ENCODE data around the gene ICAM3.
"Not testable (repeated sequence)": the region's sequence is repeated elsewhere in the genome, so short reads cannot be mapped to it uniquely, and the experiment has no call there.

The ICAM3 gene

GRCh38 chr19:10352764-10353671, 13.6 kb upstream of the ICAM3 start:
- H3K4me3 ChIP-seq = no peak overlapping the region

GRCh38 chr19:10346509-10346908, 7.1 kb upstream of the ICAM3 start:
- H3K27ac ChIP-seq = peak overlapping the region in 6 of 21 experiments; percentile 2 to 40 (median 22)
- H3K4me3 ChIP-seq = no peak overlapping the region

More at GRCh38 chr19:10352764-10353671, 13.6 kb upstream of the ICAM3 start:
- no peak overlapping the region for H3K27ac ChIP-seq

- no peak overlapping the region for H3K27ac ChIP-seq
These were observed 5.4 kb upstream of the ICAM3 start for GRCh38 chr19:10344780-10345179.

GRCh38 chr19:10343495-10343894, 4.1 kb upstream of the ICAM3 start:
- H3K4me3 ChIP-seq = no peak overlapping the region
- H3K27ac ChIP-seq = no peak overlapping the region

More at GRCh38 chr19:10344780-10345179, 5.4 kb upstream of the ICAM3 start:
- no peak overlapping the region for H3K4me3 ChIP-seq

GRCh38 chr19:10339977-10340376, 553 bp upstream of the ICAM3 start:
- Histone ChIP-seq H3K4me3 (no peak overlapping the region), H3K27ac (peak overlapping the region in 11 of 21 experiments; percentile 36 to 91 (median 71))

DNA sequence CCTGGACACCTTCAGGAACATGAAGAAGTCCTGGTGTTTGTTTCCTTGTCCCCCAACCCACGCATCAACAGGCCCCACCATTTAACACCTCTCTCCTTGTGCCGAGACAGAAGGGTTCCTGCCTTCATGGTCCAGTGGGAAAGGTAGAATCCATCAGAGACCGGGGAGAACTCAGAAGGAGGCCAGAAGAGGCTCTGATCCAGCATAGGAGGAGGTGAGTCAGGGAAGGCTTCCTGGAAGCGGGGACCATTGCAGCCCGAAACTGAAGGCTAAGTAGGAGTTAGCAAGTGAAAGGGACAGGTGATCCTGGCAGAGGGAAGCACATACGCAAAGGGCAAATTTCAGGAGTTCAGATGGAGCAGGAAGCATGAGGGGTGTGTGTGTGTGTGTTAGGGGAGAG, 484 bp downstream of the ICAM3 start:
- Histone ChIP-seq H3K27ac (peak overlapping the region in 15 of 21 experiments; percentile 11 to 91 (median 64)), H3K4me3 (peak overlapping the region; percentile 11 to 31 (median 25))

DNA sequence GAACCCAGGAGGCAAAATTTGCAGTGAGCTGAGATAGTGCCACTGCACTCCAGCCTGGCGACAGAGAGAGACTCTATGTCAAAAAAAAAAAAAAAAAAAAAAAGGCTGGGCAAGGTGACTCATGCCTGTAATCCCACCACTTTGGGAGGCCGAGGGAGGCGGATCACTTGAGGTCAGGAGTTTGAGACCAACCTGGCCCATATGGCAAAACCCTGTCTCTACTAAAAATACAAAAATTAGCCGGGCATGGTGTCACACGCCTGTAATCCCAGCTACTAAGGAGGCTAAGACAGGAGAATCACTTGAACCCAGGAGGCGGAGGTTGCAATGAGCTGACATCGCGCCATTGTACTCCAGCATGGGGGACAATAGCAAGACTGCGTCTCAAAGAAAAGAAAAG, 2.7 kb downstream of the ICAM3 start:
- not testable (repeated sequence) for H3K27ac ChIP-seq, H3K4me3 ChIP-seq

DNA sequence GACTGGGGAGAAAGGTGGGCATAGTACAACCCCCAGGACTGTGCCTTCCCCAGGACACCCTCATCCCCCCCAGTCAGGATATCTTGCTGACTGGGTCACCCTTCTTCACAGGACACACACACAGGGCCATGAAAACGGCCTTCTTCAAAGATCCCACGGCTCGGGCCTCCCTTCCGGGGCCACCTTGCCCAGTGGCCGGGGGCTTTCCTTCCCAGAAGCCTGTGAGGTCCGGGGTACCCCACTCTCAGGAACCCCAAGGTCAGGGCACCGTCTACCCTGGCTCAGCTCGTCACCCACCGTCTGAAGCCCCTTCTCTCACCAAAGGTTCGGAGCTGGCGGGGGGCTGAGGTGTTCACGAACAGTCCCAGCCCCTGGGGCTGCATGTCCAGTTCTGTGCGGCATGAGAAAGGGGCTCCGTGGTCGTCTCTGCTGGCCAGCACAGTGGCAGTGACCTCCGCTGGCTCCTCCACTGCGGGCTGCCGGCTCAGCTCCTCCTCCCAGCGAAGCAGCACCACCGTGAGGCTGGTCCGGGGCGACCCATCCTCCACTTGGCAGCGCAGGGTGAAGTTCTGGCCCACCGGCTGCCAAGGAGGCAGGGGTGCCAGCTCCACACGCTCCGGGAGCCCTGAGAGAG, 4.0 kb downstream of the ICAM3 start:
- Histone ChIP-seq H3K27ac (peak overlapping the region in 4 of 21 experiments; percentile 11 to 80 (median 20)), H3K4me3 (peak overlapping the region in 2 of 7 experiments; percentile 79 to 86)

DNA sequence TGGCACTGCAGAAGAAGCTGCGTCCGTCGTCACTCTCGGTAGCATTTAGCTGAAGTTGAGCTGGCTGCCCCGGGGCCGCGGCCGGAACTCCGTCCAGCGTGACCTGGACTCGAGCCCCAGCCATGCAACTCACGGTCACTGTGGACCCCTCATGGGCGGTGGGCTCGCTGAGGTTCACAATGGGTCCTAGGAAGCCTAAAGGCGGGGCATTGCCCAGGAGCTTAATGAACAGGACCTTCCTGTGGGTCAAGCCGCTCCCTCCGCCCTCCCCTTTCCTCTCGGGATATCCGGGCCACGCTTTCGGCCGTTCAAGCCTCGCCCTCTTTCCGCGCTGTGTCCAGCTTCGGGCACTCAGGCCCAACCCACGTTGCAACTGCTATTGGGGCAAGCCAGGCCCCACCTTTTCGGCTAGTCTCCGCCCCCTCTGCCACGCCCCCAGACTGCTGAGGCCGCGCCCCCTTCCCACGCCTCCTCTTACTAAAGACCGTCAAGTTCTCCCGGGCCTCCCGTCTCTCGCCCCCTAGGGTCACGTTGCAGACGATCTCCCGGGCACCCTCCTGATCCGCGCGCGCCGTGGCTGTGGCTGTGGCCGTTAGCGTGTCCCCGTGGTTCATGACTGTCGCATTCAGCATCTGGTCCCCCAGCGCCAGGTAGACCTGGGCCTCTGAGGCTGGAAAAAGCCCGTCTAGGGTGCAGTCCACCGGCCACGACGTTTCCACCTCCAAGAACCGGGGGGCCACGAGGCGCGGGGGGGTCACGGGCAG, 4.7 kb downstream of the ICAM3 start:
- H3K27ac ChIP-seq = peak overlapping the region in 16 of 21 experiments; percentile 6 to 89 (median 46)
- peak overlapping the region; percentile 53 to 86 (median 79) for H3K4me3 ChIP-seq

GRCh38 chr19:10333758-10334587, 5.5 kb downstream of the ICAM3 start:
- peak overlapping the region; percentile 53 to 86 (median 79) for H3K4me3 ChIP-seq
- peak overlapping the region in 19 of 21 experiments; percentile 22 to 93 (median 55) for H3K27ac ChIP-seq

GRCh38 chr19:10332965-10333757, 6.3 kb downstream of the ICAM3 start, which contains the start of gene RAVER1:
Gene RAVER1, minus strand, starts transcription at chr19:10333529. Its CDS starts 22 bp downstream, at chr19:10333507.
- Histone ChIP-seq H3K4me3 (peak within 1 kb of the TSS; percentile 53 to 86 (median 79)), H3K27ac (peak within 1 kb of the TSS; percentile 50 to 93 (median 82))

DNA sequence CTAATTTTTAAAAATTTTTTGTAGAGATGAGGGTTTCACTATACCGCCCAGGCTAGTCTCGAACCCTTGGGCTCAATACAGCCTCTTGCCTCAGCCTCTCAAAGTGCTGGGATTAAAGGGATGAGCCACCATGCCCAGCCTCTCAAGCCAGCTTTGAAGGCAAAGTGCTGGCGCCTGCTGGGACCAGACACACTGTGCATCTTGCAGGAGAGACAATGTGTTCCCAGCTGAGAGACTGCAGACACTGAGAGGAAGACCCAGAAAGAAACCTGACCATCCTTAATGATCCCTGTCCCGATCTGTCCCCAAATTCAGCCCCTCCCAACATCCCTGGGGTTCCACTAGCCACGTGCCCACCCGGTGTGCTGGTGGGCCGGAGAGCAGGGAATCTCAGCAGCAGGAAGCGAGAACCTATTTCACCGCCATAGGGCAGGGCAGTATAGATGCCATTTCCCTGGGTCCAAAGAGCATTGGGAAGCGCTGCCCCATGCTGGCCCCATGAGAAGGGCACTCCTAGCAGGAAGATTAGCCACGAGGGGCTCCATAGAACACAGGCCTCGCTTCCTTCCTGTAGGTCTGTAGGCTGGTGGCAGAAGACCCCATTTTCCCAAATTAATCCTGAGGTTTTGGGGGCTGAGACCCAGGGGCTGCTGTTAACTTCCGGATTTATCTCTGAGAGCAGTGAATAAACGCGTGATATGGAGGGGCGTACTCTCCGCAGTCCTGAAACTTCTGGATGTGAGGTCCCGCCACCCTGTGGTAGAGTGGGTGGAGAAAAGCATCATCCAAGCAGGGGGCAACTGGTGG, 7.1 kb downstream of the ICAM3 start:
- H3K4me3 ChIP-seq = peak overlapping the region; percentile 53 to 86 (median 79)
- peak overlapping the region in 20 of 21 experiments; percentile 63 to 93 (median 82) for H3K27ac ChIP-seq

GRCh38 chr19:10329555-10329954, 9.9 kb downstream of the ICAM3 start:
- Histone ChIP-seq H3K4me3 (no peak overlapping the region), H3K27ac (no peak overlapping the region)

DNA sequence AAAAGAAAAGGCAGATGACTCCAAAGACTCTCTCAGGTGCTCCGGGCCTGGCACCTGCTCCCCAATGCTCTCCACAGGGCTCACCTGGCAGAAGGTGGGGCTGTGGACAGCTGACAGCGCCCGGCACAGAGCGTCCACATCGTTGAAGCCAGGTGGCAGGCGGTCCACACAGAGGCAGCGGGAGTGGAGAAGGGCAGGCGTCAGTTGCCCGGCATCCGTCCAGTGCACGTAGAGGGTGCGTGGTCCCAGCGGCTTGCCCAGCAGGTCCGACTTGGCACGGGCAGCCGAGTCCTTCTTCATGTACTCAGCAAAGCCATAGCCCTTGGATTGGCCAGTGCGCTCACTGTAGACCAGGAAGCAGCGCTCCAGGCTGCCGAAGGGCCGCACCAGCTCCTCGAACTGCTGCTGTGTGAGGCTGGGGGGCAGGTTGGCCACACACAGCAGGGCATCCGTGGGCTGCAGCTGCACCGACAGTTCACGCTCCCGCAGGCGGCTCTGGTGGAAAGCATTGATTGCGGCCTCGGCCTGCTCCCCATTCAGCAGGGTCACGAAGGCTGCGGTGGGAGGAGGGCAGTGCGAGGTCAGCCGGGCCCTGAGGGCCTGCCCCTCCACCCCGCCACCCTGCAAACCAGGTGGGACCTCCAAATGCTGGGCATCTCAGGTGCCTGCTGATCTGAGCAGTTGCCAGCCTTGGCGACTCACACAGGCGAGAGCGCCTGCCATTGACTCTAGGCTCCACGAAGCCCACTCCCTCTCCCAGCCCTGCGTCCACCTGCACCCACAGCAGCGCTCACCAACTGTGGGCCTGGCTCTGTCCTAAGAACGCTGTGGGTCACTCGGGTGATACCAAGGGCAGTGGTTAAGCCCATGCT, 10.6 kb downstream of the ICAM3 start:
- no peak overlapping the region for H3K4me3 ChIP-seq
- no peak overlapping the region for H3K27ac ChIP-seq

- no peak overlapping the region for H3K4me3 ChIP-seq
- no peak overlapping the region for H3K27ac ChIP-seq
These were observed 11.6 kb downstream of the ICAM3 start for GRCh38 chr19:10327793-10328192.

GRCh38 chr19:10325732-10326131, 13.7 kb downstream of the ICAM3 start:
- H3K4me3 ChIP-seq = no peak overlapping the region

More at GRCh38 chr19:10325732-10326131, 13.7 kb downstream of the ICAM3 start:
- no peak overlapping the region for H3K27ac ChIP-seq
